ENCODE measurements around the gene CCT5.

Gene CCT5

DNA sequence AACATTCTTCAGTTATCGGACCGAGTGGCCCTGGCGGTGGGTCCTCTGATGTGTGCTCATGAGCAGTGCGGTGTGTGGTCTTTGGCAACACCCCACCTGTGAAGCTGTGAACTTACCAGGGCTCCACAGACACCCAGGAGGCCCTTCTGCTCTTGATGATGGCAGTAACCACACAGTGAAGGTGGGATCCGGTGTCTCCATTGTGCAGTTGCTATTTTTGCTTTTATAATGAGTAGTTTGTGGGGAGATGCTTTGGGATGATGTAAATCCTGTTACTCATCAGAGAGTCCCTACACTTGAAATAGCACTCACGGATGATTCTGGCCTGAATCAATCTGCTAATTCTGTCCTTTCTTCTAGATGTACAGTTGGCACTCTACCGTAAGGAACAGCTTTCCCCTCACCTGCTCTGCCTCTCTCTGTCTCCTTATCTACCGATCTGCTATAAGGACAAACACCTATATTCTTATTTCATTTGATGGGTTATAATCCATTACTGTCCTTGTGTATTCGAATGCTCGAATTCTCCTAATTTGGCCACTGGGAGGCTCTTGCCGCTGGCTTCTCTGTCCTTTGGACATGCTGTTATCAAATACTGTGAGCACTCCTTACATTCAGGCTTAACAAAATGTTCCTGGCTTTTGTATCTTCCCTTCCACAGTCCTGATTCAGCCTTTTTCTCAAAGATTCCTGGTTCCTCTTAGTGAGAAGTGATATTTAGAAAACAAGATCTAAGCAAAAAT, 20.6 kb upstream of the CCT5 start:
- Histone ChIP-seq H3K9ac (ENCODE audit: low read depth, low read length) (no peak overlapping the region), H3K4me1 (ENCODE audit: insufficient read depth, low read length) (no peaks in the 10 kb centered on the region), H4K20me1 (ENCODE audit: insufficient read depth, low read length) (no peaks in the 10 kb centered on the region), H3K36me3 (ENCODE audit: insufficient read depth, low read length) (peaks cover 2% of the 10 kb centered on the region; the same call in 1 of the 2 replicates), H3K4me2 (ENCODE audit: insufficient read depth, low read length) (no peak overlapping the region), H3K4me3 (ENCODE audit: low read depth in 1 of 2, low read length in 2 of 2) (no peak overlapping the region), H3K9me3 (ENCODE audit: insufficient read depth, low read length, severe bottlenecking) (no peaks in the 10 kb centered on the region), H3K27ac (ENCODE audit: low read length) (no peak overlapping the region), H3K27me3 (ENCODE audit: insufficient read depth, low read length, poor library complexity) (no peaks in the 10 kb centered on the region), H3K79me2 (ENCODE audit: insufficient read depth, low read length) (no peaks in the 10 kb centered on the region), H2AFZ (ENCODE audit: low read depth, low read length) (no peak overlapping the region)
- DNase-seq = no peak
- TF ChIP-seq, protein P1, sequence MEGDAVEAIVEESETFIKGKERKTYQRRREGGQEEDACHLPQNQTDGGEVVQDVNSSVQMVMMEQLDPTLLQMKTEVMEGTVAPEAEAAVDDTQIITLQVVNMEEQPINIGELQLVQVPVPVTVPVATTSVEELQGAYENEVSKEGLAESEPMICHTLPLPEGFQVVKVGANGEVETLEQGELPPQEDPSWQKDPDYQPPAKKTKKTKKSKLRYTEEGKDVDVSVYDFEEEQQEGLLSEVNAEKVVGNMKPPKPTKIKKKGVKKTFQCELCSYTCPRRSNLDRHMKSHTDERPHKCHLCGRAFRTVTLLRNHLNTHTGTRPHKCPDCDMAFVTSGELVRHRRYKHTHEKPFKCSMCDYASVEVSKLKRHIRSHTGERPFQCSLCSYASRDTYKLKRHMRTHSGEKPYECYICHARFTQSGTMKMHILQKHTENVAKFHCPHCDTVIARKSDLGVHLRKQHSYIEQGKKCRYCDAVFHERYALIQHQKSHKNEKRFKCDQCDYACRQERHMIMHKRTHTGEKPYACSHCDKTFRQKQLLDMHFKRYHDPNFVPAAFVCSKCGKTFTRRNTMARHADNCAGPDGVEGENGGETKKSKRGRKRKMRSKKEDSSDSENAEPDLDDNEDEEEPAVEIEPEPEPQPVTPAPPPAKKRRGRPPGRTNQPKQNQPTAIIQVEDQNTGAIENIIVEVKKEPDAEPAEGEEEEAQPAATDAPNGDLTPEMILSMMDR (IDR thresholded peaks at IDR 0.05; ENCODE audit: borderline replicate concordance, extremely low read depth, low read length, poor library complexity, severe bottlenecking) = no peak
- TF ChIP-seq EZH2 (IDR thresholded peaks at IDR 0.05; ENCODE audit: borderline replicate concordance, low read depth, low read length, severe bottlenecking) = no peak
- no peak for ATAC-seq (ENCODE audit: insufficient read depth, low read depth)

DNA sequence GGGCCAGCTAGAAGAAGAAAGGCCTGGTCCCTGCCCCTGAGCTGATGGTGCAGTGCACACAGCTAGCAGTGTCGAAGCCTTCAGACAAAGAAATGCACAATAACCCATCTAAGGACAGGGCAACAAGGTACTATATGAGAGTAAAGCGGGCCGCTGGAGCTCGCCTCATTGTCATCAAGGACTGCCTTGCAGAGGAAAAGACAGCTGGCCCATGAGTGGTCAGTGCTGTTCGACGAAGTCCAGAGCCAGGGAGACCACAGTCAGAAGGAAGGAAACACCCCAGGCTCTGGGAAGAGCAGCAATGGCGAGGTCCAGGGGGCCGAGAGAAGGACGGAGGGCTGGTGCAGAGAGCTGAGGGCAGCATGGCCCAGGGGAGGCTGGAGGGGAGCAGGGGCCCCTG, 17.7 kb upstream of the CCT5 start:
- H3K36me3 ChIP-seq (ENCODE audit: insufficient read depth, low read length) = peaks cover 15% of the 10 kb centered on the region
- no peak for TF ChIP-seq EZH2 (IDR thresholded peaks at IDR 0.05; ENCODE audit: borderline replicate concordance, low read depth, low read length, severe bottlenecking)
- TF ChIP-seq, protein P1 (IDR thresholded peaks at IDR 0.05; ENCODE audit: borderline replicate concordance, extremely low read depth, low read length, poor library complexity, severe bottlenecking) = no peak
- no peak overlapping the region for H3K27ac ChIP-seq (ENCODE audit: low read length)
- H3K4me1 ChIP-seq (ENCODE audit: insufficient read depth, low read length) = no peaks in the 10 kb centered on the region
- H4K20me1 ChIP-seq (ENCODE audit: insufficient read depth, low read length) = no peaks in the 10 kb centered on the region
- no peak overlapping the region for H3K4me3 ChIP-seq (ENCODE audit: low read depth in 1 of 2, low read length in 2 of 2)
- DNase-seq = no peak
- H3K79me2 ChIP-seq (ENCODE audit: insufficient read depth, low read length) = no peaks in the 10 kb centered on the region
- no peaks in the 10 kb centered on the region for H3K27me3 ChIP-seq (ENCODE audit: insufficient read depth, low read length, poor library complexity)
- ATAC-seq (ENCODE audit: insufficient read depth, low read depth) = no peak
- no peak overlapping the region for H2AFZ ChIP-seq (ENCODE audit: low read depth, low read length)
- H3K9me3 ChIP-seq (ENCODE audit: insufficient read depth, low read length, severe bottlenecking) = no peaks in the 10 kb centered on the region
- H3K9ac ChIP-seq (ENCODE audit: low read depth, low read length) = no peak overlapping the region
- no peak overlapping the region for H3K4me2 ChIP-seq (ENCODE audit: insufficient read depth, low read length)

DNA sequence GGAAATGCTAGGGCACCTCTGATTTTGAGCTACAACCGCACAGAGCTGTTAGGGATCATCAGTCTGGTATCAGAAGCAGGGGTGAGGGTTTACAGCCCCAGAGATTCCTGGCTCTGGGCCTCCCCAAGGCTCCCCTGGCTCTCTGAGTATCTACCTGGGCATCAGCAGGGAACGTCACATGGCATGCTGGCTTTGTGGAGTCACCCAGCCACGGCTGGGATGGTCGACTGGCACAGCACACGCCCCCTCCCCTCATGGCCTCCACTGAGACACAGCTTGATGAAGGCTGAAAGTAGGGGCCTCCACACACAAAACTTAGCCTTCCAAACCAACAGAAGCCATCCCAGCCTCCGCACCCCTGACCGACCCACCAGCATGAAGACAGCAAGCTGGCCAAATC, 17.1 kb upstream of the CCT5 start:
- H3K4me3 ChIP-seq (ENCODE audit: low read depth in 1 of 2, low read length in 2 of 2) = no peak overlapping the region
- no peak overlapping the region for H3K4me2 ChIP-seq (ENCODE audit: insufficient read depth, low read length)
- peaks cover 15% of the 10 kb centered on the region for H3K36me3 ChIP-seq (ENCODE audit: insufficient read depth, low read length)
- H3K9me3 ChIP-seq (ENCODE audit: insufficient read depth, low read length, severe bottlenecking) = no peaks in the 10 kb centered on the region
- ATAC-seq (ENCODE audit: insufficient read depth, low read depth) (no peak), DNase-seq (no peak)
- H4K20me1 ChIP-seq (ENCODE audit: insufficient read depth, low read length) = no peaks in the 10 kb centered on the region
- H3K27me3 ChIP-seq (ENCODE audit: insufficient read depth, low read length, poor library complexity) = no peaks in the 10 kb centered on the region
- H3K27ac ChIP-seq (ENCODE audit: low read length) = no peak overlapping the region
- H3K79me2 ChIP-seq (ENCODE audit: insufficient read depth, low read length) = no peaks in the 10 kb centered on the region
- H3K9ac ChIP-seq (ENCODE audit: low read depth, low read length) = no peak overlapping the region
- H2AFZ ChIP-seq (ENCODE audit: low read depth, low read length) = no peak overlapping the region
- TF ChIP-seq EZH2 (IDR thresholded peaks at IDR 0.05; ENCODE audit: borderline replicate concordance, low read depth, low read length, severe bottlenecking) = no peak
- TF ChIP-seq, protein P1 (IDR thresholded peaks at IDR 0.05; ENCODE audit: borderline replicate concordance, extremely low read depth, low read length, poor library complexity, severe bottlenecking) = no peak
- H3K4me1 ChIP-seq (ENCODE audit: insufficient read depth, low read length) = no peaks in the 10 kb centered on the region

Measured in DND-41 (cell line).